RPMI7951 (cell line): ENCODE data around the gene CADM2. TPM values are rescaled to one million over a fixed set of nuclear protein-coding genes. Genes with fewer than 3 reads are reported as not detected.
"Not testable (repeated sequence)": the region's sequence is repeated elsewhere in the genome, so short reads cannot be mapped to it uniquely, and the experiment has no call there.

Source experiments
- DNase-seq: peaks from one replicate; pipeline ENCODE4 v3.0.0-alpha.2; 2012; ENCODE audit warnings: low read depth
- total RNA-seq: library from RNA; depleted of rRNA; stranded (reverse); fragments of >200 nt; shearing (Covaris generic); gene quantifications from 2 replicates; pipeline ENCODE4 v1.2.3, GENCODE V29; 2014

The CADM2 gene
- total RNA-seq, 1 experiment from 2014 or later: not detected

- DNase-seq: no peak
Measured at GRCh38 chr3:85670634-85671205, 711.9 kb downstream of the CADM2 start.

- no peak for DNase-seq
Measured at GRCh38 chr3:85672761-85673160, 714.0 kb downstream of the CADM2 start.

- no peak for DNase-seq
Measured at GRCh38 chr3:85678713-85679112, 719.9 kb downstream of the CADM2 start.

- no peak for DNase-seq
Measured at GRCh38 chr3:85681906-85682305, 723.1 kb downstream of the CADM2 start.

GRCh38 chr3:85691196-85691595 is 732.4 kb downstream of the CADM2 start:
- no peak for DNase-seq

GRCh38 chr3:85697156-85697555 is 738.4 kb downstream of the CADM2 start:
- no peak for DNase-seq

GRCh38 chr3:85706130-85706529 is 747.3 kb downstream of the CADM2 start:
- DNase-seq: no peak

- DNase-seq: not testable (repeated sequence)
Measured at GRCh38 chr3:85708325-85708724, 749.5 kb downstream of the CADM2 start.

GRCh38 chr3:85709346-85709892 is 750.6 kb downstream of the CADM2 start:
- no peak for DNase-seq

- no peak for DNase-seq
Measured at GRCh38 chr3:85710490-85710889, 751.7 kb downstream of the CADM2 start.

GRCh38 chr3:85721409-85722145 is 762.8 kb downstream of the CADM2 start:
- DNase-seq: no peak

GRCh38 chr3:85725809-85726208 is 767.0 kb downstream of the CADM2 start:
- no peak for DNase-seq

GRCh38 chr3:85726241-85726640 is 767.5 kb downstream of the CADM2 start:
- DNase-seq: no peak

- DNase-seq: no peak
Measured at GRCh38 chr3:85737846-85738245, 779.1 kb downstream of the CADM2 start.

- DNase-seq: no peak
Measured at GRCh38 chr3:85740561-85740960, 781.8 kb downstream of the CADM2 start.

GRCh38 chr3:85758442-85758841 is 799.7 kb downstream of the CADM2 start:
- no peak for DNase-seq

- no peak for DNase-seq
Measured at GRCh38 chr3:85760342-85760741, 801.6 kb downstream of the CADM2 start.

GRCh38 chr3:85780806-85781205 is 822.0 kb downstream of the CADM2 start:
- no peak for DNase-seq

- no peak for DNase-seq
Measured at GRCh38 chr3:85781806-85782205, 823.0 kb downstream of the CADM2 start.

GRCh38 chr3:85783291-85783690 is 824.5 kb downstream of the CADM2 start:
- no peak for DNase-seq

- no peak for DNase-seq
Measured at GRCh38 chr3:85785766-85786165, 827.0 kb downstream of the CADM2 start.

- DNase-seq: no peak
Measured at GRCh38 chr3:85790445-85791030, 831.7 kb downstream of the CADM2 start.

- no peak for DNase-seq
Measured at GRCh38 chr3:85796140-85796539, 837.4 kb downstream of the CADM2 start.
